NCI-H1417 treated with DMSO at 0.1 percent for 48 hours (cell line): ENCODE measurements around the gene RAB41.
"Not testable (repeated sequence)": the region's sequence is repeated elsewhere in the genome, so short reads cannot be mapped to it uniquely, and the experiment has no call there.

ENCODE experiments used
- DNase-seq: peaks from one replicate; lab custom pipeline; 2025; lab: John Stamatoyannopoulos, UW

Gene RAB41

DNA sequence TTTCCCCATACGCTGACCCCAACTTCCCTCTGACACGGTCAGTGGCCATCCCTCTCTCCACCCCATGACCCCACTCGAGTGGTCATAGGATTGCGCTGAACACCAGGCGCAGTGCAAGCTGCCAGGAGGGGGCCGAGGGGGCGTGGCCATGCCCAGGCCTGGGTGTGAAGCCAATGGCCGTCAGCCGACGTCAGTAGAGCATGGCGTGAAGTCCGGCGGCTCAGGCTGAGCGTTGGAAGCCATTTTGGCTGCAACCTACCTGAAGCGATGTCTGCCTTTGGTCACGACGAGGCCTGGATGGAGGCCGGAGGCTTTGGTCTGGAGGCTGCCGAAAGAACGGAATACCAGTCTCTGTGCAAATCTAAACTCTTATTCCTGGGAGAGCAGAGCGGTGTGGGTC lies at the start of gene RAB41:
RAB41 (plus strand) TSS at position 222 of the 400 bp plus-strand sequence; CDS start at position 268, 46 bp downstream.
- DNase-seq: no peak

DNA sequence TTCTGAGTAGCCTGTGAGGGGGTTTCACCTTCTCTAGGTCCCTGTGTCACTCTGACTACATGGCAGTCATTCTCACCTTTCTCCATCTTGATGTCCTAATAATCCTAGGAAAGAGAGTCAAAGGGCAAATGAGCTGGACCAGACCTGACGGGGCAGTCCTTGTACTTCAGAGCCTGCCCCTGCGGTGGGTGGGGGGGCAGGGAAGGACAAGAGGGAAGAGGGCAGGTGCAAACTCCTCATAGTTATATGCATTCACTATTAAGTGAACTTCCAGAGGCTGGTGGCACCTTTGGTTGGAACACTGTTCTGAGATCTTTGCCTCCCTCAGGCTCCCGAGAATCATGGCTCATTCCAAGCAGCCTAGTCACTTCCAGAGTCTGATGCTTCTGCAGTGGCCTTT lies 47.6 kb upstream of the RAB41 start, which contains the start of gene AWAT1:
AWAT1 (plus strand) TSS at position 301 of the 400 bp plus-strand sequence; CDS start at position 342, 41 bp downstream.
- no peak for DNase-seq

DNA sequence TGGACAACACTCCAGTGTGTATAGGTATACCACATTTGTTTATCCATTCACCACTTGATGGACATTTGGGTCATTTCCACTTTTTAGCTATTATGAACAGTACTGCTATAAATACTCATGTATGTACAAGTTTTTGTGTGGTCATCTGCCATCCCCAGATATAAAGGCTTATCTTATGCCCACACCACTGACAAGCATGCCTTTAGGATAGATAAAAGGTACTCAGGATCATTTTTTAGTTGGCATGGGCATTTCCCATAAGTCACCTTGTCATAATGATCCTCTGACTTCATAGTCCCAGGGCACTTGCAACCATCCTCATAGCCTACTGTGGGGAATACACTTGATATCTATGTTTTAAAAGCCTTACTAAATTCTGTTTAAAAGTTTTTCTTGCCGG lies 41.2 kb upstream of the RAB41 start:
- DNase-seq: no peak

DNA sequence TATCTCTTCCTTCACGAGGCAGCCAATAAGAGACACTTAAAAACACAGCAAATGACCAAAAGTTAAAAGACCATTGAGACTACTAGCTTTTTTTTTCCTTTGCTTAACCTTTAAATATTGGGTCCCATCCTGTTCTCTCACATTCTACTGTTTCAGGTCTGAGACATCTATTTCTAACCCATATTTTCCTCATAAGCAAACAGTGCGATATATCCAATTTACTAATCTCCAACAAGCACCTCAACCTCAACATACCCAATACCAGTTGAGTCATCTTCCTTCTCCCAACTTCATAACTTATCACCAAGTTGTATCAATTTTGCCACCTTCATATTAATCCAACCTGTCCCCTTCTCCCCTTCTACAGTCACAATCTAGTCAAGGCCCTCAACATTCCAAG lies 40.5 kb upstream of the RAB41 start:
- DNase-seq: no peak

DNA sequence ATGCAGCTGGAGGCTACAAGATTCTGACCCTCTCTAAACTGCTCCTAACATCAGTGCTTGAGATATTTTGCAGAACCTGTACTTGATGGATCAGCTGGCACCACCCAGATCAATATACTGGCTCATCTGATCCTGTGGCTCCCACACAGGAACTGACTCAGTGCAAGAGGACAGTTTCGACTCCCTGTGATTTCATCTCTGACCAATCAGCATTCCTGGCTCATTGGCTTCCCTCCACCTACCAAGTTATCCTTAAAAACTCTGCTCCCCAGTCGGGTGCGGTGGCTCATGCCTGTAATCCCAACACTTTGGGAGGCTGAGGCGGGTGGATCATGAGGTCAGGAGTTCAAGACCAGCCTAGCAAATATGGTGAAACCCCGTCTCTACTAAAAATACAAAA lies 38.4 kb upstream of the RAB41 start:
- not testable (repeated sequence) for DNase-seq

DNA sequence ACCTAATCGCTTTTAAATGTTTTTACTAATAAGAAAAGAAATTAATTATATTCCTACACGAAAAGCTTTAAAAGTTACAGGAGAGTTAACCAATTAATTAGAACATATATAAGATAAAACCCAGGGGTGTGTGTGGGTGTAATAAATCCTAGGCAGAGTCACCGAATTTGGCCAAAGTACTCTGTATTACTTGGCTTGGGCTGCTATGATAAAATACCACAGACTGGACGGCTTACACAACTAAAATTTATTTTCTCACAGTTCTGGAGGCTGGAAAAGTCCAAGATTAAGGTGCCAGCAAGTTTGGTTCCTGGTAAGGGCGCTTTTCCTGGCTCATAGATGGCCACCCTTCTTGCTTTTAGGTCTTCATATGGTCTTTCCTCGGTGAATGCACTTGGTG lies 37.1 kb upstream of the RAB41 start:
- DNase-seq: no peak

DNA sequence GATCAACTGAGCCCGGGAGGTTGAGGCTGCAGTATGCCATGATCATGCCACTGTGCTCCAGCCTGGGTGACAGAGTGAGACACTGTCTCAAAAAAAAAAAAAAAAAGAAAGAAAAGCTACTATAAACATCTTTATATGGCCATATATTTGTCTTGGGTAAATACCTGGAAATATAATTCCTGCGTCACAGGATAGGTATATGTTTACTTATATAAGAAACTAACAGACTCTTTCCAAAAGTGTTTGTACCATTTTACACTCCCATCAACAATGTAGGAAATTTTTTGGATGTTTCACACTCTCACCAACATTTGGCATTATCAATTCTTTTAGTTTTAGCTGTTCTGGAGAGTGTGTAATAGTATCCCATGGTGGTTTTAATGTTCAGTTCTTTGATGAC lies 34.7 kb upstream of the RAB41 start:
- no peak for DNase-seq

DNA sequence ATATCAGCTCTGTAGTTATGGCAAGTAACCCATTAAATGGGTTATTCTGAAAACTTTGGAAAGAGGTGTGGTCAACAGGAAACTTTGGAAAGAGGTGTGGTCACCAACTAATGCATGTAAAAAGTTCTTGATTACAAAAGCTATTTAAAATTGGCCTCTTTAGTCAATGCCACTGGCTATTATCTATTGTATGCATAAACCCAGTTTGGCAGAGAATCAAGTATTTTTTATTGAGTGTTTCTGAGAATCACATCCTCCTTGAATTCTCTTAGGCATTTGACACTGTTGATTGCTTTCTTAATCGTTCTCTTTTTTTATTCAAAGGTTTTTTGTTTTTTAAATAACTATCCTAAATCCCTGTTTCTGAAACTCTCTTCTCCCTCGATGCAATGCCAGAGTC lies 29.5 kb upstream of the RAB41 start:
- no peak for DNase-seq

DNA sequence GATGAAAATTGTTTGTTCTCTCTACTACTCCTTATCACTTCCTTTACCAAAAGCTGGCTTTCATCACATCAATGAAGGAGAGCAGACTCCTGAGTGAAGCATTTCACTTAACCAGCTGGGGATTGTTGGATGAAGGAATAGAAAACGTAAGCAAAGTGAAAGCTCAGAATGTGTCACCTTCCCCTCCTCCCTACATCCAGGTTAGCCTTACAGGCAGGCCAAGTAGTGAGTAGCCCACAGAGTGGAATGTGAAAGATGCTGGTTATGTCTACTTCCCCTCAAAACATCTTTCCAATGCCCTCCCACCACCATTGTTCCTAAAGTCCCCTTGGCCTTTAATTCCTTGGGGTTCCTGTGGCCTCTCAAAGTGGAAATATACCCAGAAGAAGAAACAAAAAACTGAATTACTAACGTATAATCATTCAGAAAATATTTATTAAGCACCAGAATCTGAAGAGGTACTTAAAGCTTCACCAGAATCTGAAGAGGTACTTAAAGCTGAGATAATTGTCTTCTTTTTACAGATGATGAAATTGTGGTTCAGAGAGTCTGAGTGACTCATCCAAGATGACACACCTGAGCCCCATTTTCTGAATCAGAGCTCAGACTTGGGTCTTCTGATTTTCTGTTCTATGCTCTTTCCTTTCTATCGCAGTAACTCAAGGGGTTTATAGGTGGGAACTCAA lies 28.5 kb upstream of the RAB41 start:
- DNase-seq: no peak

DNA sequence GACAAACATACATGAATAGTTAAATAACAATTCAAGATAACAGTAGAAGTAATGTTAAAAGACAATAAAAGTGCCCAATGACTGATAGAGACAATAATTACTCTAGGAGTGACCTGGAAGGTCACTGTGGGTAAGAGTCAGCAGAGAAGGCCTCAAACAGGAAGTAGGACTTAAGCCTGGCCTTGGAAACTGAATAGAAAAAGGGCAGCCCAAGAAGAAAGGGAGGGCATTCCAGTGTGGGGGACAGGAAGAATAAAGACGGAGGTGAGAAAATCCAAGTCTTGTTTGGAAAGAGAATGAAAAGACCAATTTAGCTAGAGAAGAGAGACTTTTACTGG lies 27.9 kb upstream of the RAB41 start:
- DNase-seq: no peak

DNA sequence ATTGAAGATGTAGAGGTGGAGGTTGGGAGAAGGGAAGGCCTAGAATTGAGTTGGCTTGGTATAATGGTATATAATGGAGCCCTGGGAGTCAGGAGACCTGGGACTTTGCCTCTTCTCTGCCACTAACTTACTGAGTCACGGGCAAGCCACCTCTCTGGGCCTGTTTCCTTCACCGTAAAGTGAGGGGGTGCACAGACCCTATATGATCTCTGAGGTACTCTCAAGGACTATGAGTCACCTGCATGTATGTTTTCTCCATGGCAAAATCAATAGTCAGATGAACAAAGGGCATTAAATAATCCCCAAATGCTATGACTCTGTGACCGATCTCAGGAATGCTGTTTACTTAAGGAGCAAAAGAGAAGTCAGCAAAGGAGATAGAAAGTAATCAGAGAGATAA lies 27.1 kb upstream of the RAB41 start:
- DNase-seq: no peak

DNA sequence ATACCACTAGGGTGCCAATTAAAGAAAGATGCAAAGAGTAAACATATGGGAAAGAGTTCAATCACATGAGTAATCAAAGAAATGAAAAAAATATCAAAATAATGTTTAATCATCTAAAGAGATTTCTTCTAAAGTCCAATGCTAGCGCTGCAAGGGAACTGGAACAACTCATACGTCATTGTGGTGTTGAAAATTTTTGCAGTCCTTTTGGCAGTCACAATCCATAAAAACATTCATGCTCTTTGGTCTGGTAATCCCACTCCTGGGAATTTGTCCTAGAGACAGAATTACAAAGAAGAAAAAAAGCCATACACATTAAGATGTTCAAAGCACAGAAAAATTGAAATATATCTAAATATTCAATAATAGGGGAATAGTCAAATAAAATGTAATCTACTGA lies 26.5 kb upstream of the RAB41 start:
- DNase-seq: no peak

DNA sequence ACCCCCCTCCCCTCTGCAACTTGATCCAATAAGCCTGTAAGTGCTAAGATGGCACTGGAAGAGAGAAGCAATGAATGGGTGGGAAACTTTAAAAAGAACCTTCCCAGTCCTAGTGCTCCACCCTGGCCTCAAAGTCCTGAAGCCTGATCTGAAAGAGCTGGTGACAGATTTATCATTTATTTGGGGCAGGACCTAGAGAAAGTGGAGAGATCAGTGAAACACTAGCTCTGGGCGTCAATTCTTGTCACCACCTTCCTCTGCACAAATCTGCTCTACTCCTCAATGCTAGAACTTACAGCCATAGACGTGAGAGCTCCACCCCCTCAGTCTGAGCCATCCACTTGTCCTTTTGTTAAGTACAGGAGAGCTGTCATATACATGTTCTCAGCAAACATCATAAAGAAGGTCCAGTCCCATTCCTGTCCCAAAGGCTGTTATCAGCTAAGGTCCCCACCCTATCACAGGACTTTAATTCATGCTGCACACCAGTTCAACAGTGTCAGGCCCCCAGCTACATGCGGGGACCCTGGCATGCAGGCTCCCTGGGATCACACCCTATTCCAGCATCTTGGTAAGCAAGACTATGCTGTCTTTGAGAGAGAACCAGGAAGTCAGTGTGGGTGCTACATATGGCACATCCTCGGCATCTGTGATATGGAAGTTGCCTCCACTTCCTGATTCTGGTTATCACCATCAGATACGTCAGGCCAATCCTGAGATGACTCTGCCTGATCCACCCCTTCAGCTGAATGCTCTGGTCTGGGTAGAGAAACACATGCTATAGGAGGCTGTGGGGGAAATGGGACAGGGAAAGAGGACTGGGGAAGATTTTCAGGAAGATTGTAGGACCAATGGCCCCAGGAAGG lies 24.3 kb upstream of the RAB41 start:
- no peak for DNase-seq

DNA sequence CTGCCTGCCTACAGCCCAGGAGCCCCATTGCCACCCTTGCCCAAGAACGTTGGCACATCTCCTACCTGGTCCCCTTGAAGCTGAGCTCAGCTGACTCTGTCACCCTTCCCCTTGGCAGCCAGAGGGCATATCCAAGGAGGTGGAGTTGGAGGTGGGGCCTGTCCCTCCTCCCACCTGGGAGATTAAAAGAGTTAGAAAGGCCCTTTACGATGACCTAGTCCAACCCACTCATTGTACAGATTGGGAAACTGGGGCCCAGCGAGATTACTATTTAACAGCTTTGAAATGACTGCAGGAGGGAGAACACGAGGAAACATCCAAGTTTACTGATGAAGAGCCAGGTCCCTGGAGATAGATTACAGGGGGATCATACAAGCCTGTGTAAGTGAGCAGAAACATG lies 21.9 kb upstream of the RAB41 start, which contains the start of gene P2RY4:
P2RY4 (minus strand) TSS at position 101 of the 400 bp plus-strand sequence. CDS start 580 bp downstream, outside the sequence.
- no peak for DNase-seq

DNA sequence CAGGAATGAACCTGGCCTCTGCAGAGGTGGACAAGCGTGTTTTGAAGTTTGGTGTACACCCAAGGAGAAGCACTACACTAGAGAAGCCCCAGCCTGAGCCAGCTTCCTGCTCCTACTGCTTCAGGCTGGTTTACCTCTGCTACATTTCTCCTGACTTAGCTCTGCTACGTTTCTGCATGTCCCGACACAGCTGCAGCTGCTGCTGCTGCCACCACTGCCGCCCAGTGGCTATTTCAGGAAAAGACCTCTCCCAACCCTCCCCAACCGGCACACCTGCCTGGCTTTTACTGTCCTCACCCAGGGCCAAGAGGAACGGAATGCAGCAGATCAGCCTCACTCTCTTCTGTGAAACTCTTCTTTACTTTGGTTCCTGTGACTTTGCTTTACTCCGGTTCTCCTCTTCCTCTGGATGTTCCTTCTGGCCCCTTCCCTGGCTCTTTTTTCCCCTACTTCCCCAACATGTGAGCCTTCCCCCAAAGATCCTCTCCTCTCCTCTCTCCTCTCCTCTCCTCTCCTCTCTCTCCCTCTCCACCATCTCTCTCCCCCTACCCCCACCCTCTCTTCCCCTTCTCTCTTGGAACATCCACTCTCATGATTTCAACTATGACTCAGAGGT lies 18.9 kb upstream of the RAB41 start:
- DNase-seq: no peak

DNA sequence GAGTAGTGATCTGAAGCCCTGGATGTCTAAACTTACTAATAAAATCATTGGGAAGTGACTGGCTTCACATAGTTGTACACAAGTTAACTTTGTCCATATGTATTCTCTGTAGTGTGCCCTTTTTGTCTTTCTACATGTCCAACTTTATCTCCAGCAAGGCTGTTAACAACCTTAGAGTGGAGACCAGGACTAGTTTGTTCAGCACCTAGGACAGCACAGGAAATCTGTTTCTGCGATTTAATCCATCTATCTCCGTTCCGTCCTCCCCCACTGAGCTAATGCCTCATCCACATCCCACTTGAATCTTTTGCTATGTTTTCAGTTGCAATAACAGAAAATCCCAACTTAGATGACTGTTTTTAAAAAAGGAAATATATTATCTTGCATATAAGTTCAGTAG lies 17.2 kb upstream of the RAB41 start:
- DNase-seq: no peak

DNA sequence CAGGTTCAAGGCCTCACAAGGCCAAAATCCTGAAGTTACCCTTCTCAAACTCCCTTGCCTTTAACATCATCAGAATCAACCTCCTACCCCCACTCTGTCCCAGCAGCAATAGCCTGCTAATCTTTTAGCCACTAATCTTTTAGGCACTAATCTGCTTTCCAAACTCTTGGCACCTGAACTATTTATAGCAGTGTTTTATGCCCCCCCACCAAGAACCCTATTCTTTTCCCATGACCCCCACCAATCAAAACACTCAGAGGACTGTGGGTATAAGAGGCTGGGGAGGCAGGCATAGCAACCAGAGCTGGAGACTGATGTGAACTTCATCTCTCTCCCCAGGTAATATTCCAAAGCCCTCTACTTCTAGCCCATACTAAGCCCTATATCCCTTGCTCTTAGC lies 13.9 kb upstream of the RAB41 start, which contains the start of gene ARR3:
ARR3 (plus strand) TSS at position 301 of the 400 bp plus-strand sequence. CDS start 1,052 bp downstream, outside the sequence.
- DNase-seq: no peak

DNA sequence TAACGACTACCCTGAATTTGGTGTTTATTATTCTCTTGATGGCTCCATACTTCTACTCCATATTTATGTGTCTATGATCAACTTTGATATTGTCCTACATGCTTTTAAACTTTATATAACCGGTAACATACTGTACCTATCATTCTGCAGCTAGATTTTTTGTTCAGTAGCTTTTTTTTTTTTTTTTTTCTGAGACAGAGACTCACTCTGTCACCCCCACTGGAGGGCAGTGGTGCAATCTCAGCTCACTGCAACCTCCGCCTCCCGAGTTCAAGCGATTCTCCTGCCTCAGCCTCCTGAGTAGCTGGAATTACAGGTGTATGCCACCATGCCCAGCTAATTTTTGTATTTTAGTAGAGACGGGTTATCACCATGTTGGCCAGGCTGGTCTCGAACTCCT lies 7.9 kb upstream of the RAB41 start:
- DNase-seq: not testable (repeated sequence)

DNA sequence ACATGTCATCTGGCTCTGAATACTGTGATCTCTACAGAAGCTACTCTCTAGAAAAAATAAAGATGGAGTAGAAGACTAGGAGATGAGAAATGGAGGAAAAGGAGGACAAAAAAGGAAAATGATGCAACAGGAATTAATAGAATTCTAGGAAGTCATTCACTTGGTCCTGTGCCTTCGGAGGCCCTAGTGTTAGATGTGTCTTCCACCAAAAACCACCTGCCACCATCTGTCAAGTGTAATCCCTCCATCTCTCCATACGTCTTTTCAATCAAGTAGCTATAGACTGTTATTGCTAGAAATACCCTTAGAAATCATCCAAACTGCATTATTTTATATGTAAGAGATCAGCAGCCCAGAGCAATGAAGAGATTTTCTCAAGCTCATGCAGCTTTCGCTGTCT lies 2.9 kb upstream of the RAB41 start:
- no peak for DNase-seq

DNA sequence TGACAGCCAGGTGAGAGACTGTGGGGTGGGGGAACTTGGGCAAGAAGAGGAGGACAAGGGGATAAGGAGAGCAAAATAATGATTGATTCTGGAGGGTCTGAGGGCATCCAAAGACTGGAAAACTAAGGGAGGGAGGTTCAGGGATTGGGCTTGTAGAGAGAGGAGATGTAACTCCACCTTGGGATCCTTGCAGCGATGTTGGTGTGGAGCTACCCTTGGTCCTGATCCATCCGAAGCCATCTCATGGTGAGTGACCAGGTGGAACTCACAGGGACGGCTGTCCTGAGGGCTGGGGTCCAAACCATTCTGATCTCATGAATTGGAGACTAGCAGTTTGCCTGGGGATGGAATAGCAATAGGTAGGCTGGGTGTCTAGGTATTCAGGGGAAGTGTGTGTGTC lies 1.4 kb upstream of the RAB41 start:
- no peak for DNase-seq

DNA sequence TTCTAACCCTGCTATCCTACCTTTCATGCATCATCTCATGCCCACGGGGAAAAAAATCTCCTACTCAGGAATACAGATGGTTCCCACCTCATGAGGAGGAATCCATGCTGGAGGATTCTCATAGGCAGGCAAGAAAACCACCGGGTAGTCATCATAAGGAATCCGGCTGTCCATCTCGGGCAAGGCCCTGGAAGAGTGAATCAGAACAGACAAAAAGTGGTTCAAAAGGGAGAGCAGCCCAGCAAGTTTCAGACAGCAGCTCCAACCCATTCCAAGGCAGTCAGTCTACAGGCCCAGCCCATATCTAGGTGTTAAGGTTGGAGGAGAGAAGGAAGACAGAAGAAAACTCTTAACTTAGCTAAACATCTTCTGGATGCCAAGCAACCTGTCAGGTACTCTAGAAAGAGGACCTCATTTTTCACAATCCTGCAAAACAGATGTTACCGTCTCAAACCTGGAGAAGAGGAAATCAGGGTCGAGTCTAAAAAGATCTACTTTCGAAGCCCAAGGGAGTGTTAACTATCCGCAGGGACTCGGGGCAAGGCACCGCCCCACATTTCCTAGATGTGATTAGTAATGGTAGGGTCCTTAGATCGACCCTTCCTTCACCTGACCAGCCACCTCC lies 7.3 kb downstream of the RAB41 start:
- no peak for DNase-seq
